H9 (cell line): ENCODE results near the gene FARP2. TPM values are rescaled to one million over a fixed set of nuclear protein-coding genes. Genes with fewer than 3 reads are reported as not detected.

Source experiments
- DNase-seq: peaks from one replicate; pipeline ENCODE4 v3.0.0-alpha.2; 2017
- H2AFZ ChIP-seq: one replicate; pipeline ENCODE4 v1.6.1; 2013; ENCODE audit warnings: mild to moderate bottlenecking, low read length, control low read depth, moderate library complexity
- H2AK5ac ChIP-seq: 2 replicates; pipeline ENCODE4 v1.6.1; 2013; ENCODE audit warnings: low read length, control low read depth, mixed read lengths; ENCODE audit not compliant: insufficient read length
- H2BK120ac ChIP-seq: one replicate; pipeline ENCODE4 v1.6.1; 2013; ENCODE audit warnings: low read depth, mild to moderate bottlenecking, low read length, control low read depth, inconsistent platforms; ENCODE audit not compliant: poor library complexity, severe bottlenecking
- H2BK12ac ChIP-seq: 2 replicates; pipeline ENCODE4 v1.6.1; 2013; ENCODE audit warnings: low read length, control low read depth, mixed read lengths, low read depth; ENCODE audit not compliant: insufficient read length
- H2BK15ac ChIP-seq: 2 replicates; pipeline ENCODE4 v1.6.1; 2013; ENCODE audit warnings: low read depth, low read length, control low read depth
- H2BK20ac ChIP-seq: one replicate; pipeline ENCODE4 v1.6.1; 2013; ENCODE audit warnings: low read depth, mild to moderate bottlenecking, low read length, control low read depth, inconsistent platforms; ENCODE audit not compliant: poor library complexity, severe bottlenecking
- H2BK5ac ChIP-seq: 2 replicates; pipeline ENCODE4 v1.6.1; 2013; ENCODE audit warnings: low read length, control low read depth, mixed read lengths; ENCODE audit not compliant: insufficient read length
- H3K14ac ChIP-seq: 2 replicates; pipeline ENCODE4 v1.6.1; 2013; ENCODE audit warnings: low read length, control low read depth; ENCODE audit not compliant: insufficient read depth
- H3K18ac ChIP-seq: 2 replicates; pipeline ENCODE4 v1.6.1; 2013; ENCODE audit warnings: low read depth, mild to moderate bottlenecking, mixed read lengths, low read length, control low read depth; ENCODE audit not compliant: insufficient read length
- H3K23ac ChIP-seq: 2 replicates; pipeline ENCODE4 v1.6.1; 2013; ENCODE audit warnings: low read length, control low read depth, mixed read lengths, low read depth; ENCODE audit not compliant: insufficient read length
- H3K23me2 ChIP-seq: 2 replicates; pipeline ENCODE4 v1.6.1; 2013; ENCODE audit warnings: low read depth, mild to moderate bottlenecking, mixed read lengths, low read length, control low read depth; ENCODE audit not compliant: insufficient read length, poor library complexity, severe bottlenecking
- H3K27ac ChIP-seq: 2 replicates; pipeline ENCODE4 v1.5.1; 2013; ENCODE audit warnings: low read length, control low read depth, mixed read lengths, low read depth; ENCODE audit not compliant: insufficient read length
- H3K27me3 ChIP-seq: 2 replicates; pipeline ENCODE4 v1.6.1; 2013; ENCODE audit warnings: low read length, control low read depth, inconsistent platforms; ENCODE audit not compliant: insufficient read depth
- H3K4ac ChIP-seq: 2 replicates; pipeline ENCODE4 v1.6.1; 2013; ENCODE audit warnings: low read depth, mild to moderate bottlenecking, control low read depth, inconsistent platforms, low read length, moderate library complexity
- H3K4me1 ChIP-seq: 2 replicates; pipeline ENCODE4 v1.6.1; 2013; ENCODE audit warnings: low read length, control low read depth, inconsistent platforms; ENCODE audit not compliant: insufficient read depth
- H3K4me2 ChIP-seq: 2 replicates; pipeline ENCODE4 v1.6.1; 2013; ENCODE audit warnings: low read length, control low read depth, mixed read lengths; ENCODE audit not compliant: insufficient read length, insufficient read depth
- H3K56ac ChIP-seq: 2 replicates; pipeline ENCODE4 v1.6.1; 2013; ENCODE audit warnings: low read depth, mild to moderate bottlenecking, mixed read lengths, low read length, control low read depth; ENCODE audit not compliant: insufficient read length
- H3K79me1 ChIP-seq: 2 replicates; pipeline ENCODE4 v1.6.1; 2013; ENCODE audit warnings: low read depth, mild to moderate bottlenecking, moderate library complexity, low read length, control low read depth, inconsistent platforms; ENCODE audit not compliant: insufficient read depth, poor library complexity, severe bottlenecking
- H3K79me2 ChIP-seq: 2 replicates; pipeline ENCODE4 v1.6.1; 2013; ENCODE audit warnings: low read length, control low read depth, inconsistent platforms; ENCODE audit not compliant: insufficient read depth
- H3K9ac ChIP-seq: 2 replicates; pipeline ENCODE4 v1.6.1; 2013; ENCODE audit warnings: low read length, control low read depth, mixed read lengths; ENCODE audit not compliant: insufficient read length; ENCODE audit errors: extremely low read depth
- H3K9me3 ChIP-seq: one replicate; pipeline ENCODE4 v1.6.1; 2013; ENCODE audit warnings: low read depth, low read length, inconsistent platforms; ENCODE audit not compliant: control insufficient read depth
- H3T11ph ChIP-seq: one replicate; pipeline ENCODE4 v1.6.1; 2013; ENCODE audit warnings: mild to moderate bottlenecking, low read length, control low read depth, inconsistent platforms
- H4K20me1 ChIP-seq: one replicate; pipeline ENCODE4 v1.6.1; 2013; ENCODE audit not compliant: control insufficient read depth, insufficient read length, insufficient read depth
- H4K5ac ChIP-seq: 2 replicates; pipeline ENCODE4 v1.6.1; 2013; ENCODE audit warnings: low read depth, mild to moderate bottlenecking, mixed read lengths, low read length, control low read depth; ENCODE audit not compliant: insufficient read length
- H4K8ac ChIP-seq: replicated peaks from 2 replicates; pipeline ENCODE4 v1.6.1; 2013; ENCODE audit warnings: low read length, control low read depth, mixed read lengths, low read depth; ENCODE audit not compliant: insufficient read length
- H4K91ac ChIP-seq: 2 replicates; pipeline ENCODE4 v1.6.1; 2013; ENCODE audit warnings: low read depth, mild to moderate bottlenecking, moderate library complexity, mixed read lengths, low read length, control low read depth; ENCODE audit not compliant: insufficient read length
- H3K27ac Mint-ChIP-seq, 3 experiments: 2 replicates in 2 of 3; 3 replicates in 1 of 3; pipeline ENCODE4 v1.8.0; 2020 to 2021; ENCODE audit warnings: mixed read lengths in 3 of 3, mild to moderate bottlenecking in 1 of 3, moderate library complexity in 1 of 3
- H3K27me3 Mint-ChIP-seq: 2 replicates; pipeline ENCODE4 v1.8.0; 2021; ENCODE audit warnings: low read depth, mild to moderate bottlenecking, moderate library complexity, mixed read lengths
- H3K36me3 Mint-ChIP-seq, 3 experiments: 2 replicates in 2 of 3; 3 replicates in 1 of 3; pipeline ENCODE4 v1.8.0; 2020 to 2021; ENCODE audit warnings: low read depth in 3 of 3, mixed read lengths in 3 of 3; ENCODE audit not compliant: insufficient read depth in 1 of 3
- H3K4me1 Mint-ChIP-seq, 2 experiments: 2 replicates each; pipeline ENCODE4 v1.8.0; 2020; ENCODE audit warnings: mixed read lengths in 2 of 2
- H3K4me3 Mint-ChIP-seq, 2 experiments: 2 replicates in 1 of 2; 3 replicates in 1 of 2; pipeline ENCODE4 v1.8.0; 2020 to 2021; ENCODE audit warnings: mild to moderate bottlenecking in 2 of 2, mixed read lengths in 2 of 2, moderate library complexity in 1 of 2
- H3K9me3 Mint-ChIP-seq, 2 experiments: 2 replicates in 1 of 2; 3 replicates in 1 of 2; pipeline ENCODE4 v1.8.0; 2020; ENCODE audit warnings: mild to moderate bottlenecking in 2 of 2, mixed read lengths in 2 of 2, moderate library complexity in 1 of 2
- WGBS: extraction: QIAGEN DNeasy Blood & Tissue Kit; methylation state at CpG from one replicate; pipeline ENCODE4 v1.1.7; 2013; ENCODE audit warnings: missing lambda C conversion rate, low lambda C conversion rate, mixed read lengths; ENCODE audit not compliant: insufficient read length; ENCODE audit errors: extremely low coverage; 5-methylcytosine and 5-hydroxymethylcytosine counted together
- total RNA-seq: library from RNA; stranded (reverse); gene quantifications from 2 replicates; pipeline ENCODE4 v1.2.1, GENCODE V29; 2021
- TF ChIP-seq, protein P1 (sequence below): fragments of 200-600 bp; sonication (generic); conservative IDR thresholded peaks from 3 replicates; pipeline ENCODE4 v1.8.0; 2021; ENCODE audit warnings: antibody characterized with exemption, mild to moderate bottlenecking

FARP2 gene
- total RNA-seq, 1 experiment from 2014 or later: 33.9 TPM

DNA sequence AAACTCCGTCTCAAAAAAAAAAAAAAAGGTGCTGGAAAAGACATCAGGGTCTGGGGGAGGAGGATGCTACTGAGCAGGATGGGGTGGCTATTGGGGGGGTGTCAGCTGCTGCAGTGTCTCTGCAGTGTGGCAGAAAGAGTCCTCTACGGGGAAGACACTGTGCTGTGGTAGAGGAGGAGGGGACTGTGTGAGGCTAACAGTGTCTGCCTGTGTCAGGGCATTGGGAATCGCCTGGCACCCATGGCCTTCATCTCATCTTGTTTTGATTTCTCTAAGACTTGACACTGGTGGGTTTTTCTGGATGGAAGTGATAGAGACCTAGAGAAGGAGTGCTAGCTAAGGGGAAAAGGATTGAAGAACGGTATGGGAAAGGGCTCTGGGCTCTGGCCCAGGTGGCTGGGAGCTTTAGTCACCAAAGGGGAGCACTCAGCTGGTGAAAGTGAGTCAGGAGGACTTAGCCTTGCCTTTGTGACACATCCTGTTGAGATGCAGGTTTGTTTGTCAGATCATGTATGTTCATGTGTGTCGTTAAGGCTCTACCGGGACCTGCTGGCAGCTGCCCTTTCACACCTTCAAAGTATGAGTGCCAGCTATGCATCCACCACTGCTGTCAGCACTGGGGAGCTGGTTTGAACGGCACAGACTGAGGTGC is 58.0 kb downstream of the FARP2 start:
- Histone ChIP-seq H2BK15ac (no peak overlapping the region), H4K91ac (no peak overlapping the region), H3K14ac (no peak overlapping the region; the same call in 1 of the 2 replicates), H3K4me2 (no peak overlapping the region), H3K56ac (no peak overlapping the region), H4K20me1 (no peaks in the 10 kb centered on the region), H2AFZ (no peak overlapping the region), H3K4me1 (no peaks in the 10 kb centered on the region), H3K18ac (no peak overlapping the region), H3K9me3 (no peaks in the 10 kb centered on the region), H3T11ph (no peak overlapping the region), H3K79me1 (no peaks in the 10 kb centered on the region), H3K79me2 (no peaks in the 10 kb centered on the region), H2BK120ac (no peak overlapping the region), H3K9ac (no peak overlapping the region), H4K8ac (no peak overlapping the region), H3K27me3 (no peaks in the 10 kb centered on the region), H2BK20ac (no peak overlapping the region), H3K23ac (no peak overlapping the region), H4K5ac (no peak overlapping the region), H3K4ac (no peak overlapping the region), H2BK12ac (no peak overlapping the region), H2BK5ac (no peak overlapping the region), H2AK5ac (no peak overlapping the region), H3K27ac (no peak overlapping the region), H3K23me2 (no peaks in the 10 kb centered on the region)
- Mint-ChIP-seq H3K36me3 (peaks cover 23 to 45% (median 23%) of the 10 kb centered on the region in 3 experiments; a peak in 6 of 7 replicates), H3K4me1 (no peaks in the 10 kb centered on the region), H3K27ac (peak overlapping the region in 2 of 3 experiments; percentile 25 to 36; a peak in 2 of 7 replicates), H3K27me3 (no peaks in the 10 kb centered on the region), H3K4me3 (no peak overlapping the region), H3K9me3 (no peaks in the 10 kb centered on the region)
- WGBS: no CpG with 5 or more reads among the region's 7 CpGs
- DNase-seq: no peak
- TF ChIP-seq, protein P1, sequence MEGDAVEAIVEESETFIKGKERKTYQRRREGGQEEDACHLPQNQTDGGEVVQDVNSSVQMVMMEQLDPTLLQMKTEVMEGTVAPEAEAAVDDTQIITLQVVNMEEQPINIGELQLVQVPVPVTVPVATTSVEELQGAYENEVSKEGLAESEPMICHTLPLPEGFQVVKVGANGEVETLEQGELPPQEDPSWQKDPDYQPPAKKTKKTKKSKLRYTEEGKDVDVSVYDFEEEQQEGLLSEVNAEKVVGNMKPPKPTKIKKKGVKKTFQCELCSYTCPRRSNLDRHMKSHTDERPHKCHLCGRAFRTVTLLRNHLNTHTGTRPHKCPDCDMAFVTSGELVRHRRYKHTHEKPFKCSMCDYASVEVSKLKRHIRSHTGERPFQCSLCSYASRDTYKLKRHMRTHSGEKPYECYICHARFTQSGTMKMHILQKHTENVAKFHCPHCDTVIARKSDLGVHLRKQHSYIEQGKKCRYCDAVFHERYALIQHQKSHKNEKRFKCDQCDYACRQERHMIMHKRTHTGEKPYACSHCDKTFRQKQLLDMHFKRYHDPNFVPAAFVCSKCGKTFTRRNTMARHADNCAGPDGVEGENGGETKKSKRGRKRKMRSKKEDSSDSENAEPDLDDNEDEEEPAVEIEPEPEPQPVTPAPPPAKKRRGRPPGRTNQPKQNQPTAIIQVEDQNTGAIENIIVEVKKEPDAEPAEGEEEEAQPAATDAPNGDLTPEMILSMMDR: no peak
